NCI-H345 (cell line): ENCODE measurements around the gene TRIM31.

Experiments used
- DNase-seq: peaks from one replicate; lab custom pipeline; 2025; lab: John Stamatoyannopoulos, UW

TRIM31 gene

DNA sequence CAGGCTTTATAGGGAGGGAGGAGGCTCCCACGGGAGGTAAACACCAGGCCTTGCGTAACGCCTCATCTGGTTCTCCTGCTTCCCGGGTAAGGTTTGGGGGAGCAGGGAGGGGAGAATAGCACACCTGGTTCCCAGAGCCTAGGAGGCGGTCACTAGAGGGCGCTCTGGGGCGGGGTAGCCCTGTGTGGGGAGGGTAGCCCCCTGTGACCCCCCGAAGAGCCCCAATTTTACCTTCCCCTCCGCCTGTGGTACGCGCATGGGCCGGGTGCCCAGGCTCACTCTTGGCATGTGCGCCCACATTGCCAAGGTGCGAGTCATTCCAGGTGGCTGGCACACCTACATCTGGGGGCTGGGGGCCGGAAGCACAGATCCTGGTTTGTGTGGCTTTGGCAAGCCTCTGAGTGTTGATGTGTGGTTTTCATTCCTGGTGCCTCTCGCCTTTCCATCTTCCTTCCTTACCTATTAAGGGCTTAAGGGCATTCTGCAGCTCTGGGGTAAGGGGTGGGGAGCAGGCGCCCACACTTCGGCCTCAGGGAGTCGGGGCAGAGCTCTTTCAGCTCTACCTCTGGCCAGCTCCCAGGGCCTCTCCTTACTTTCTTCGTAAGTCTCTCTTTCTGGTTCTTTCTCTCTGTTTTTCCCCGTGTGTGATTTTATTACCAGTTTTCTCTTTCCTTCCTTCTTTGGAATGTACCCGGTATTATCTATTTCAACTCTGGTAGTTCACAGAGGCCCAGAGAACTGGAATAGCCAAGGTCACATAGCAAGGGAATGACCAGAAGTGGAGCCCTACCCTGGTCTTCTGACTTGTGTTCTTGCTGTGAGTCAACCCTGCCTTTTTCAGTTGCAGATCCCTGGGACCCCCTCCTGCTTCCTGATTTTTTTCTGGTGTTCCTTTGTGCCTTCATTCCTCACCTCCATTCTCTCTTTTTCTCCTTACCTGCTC, 36.8 kb downstream of the TRIM31 start:
- peak; percentile 9 for DNase-seq

DNA sequence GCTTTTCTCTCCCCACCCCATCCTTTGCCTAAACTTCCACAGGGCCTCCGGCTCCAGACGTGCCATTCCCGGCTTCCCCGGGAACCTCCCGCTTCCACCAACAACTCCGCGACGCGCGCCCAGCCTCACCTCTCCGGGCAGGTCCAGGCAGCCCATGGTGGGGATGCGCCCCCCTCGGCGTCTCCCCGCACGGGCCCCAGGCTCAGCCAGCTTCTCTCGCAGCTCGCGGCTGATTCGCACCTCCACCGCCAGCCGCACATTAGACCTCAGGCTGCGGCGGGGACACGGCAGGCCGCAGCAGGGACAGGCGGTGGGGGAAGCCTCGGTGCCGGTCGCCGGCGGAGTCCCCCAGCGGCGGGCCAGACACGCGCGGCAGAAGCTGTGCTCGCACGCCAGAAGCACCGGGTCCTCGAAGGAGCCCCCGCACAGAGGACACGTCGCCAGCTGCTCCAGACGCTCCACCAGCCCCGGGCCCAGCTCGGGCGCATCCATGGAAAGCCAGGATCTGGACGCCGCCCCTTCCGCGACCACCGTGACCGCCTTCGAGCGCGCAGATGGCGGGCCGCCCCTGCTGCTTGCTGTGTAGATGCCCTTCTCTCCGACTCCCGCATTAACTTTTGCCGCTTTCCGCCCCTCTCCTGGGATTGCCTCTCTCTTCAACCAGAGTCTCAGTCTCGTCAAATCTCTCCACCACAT, 37.6 kb downstream of the TRIM31 start, which contains the start of gene RNF39:
TSS of gene RNF39 (minus strand) at position 676 of the 696 bp plus-strand sequence. CDS start at position 492, 184 bp downstream.
- DNase-seq = no peak

DNA sequence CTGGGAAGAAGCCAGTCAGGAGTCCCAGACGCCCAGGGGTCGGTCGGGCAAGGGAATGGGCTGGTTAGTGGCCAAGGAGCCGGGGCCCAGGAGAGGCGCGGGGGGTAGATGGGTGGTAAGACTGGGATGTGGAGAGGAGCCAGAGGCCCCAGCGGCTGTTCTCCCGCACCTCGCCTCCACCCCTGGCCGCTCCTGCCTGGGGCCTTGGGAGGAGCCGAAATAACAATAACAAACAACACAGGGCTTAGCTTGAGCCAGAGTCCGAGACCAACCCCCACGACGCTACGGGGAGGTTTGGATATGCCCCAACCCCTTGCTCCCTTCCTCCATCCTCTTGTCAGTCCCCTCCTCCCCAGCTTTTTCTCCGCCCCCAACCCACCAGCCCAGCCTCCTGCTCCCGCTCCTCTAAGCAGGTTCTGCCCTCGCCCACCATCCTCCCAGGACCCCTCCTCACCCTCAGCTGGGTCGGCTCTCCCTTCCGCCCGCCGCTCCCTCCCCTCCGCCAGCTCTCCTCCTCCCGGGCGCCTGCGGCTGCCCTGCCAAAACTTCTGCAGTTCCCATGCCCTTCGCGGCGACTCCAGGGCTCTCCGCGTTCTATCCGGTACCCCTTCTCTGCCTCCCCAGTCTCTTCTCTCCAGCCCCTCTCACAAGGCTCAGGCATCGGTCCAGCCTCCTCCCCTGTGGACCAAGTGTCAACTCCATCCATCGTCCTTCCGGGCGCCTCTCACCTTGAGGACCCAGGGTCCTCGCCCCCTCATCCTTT, 38.4 kb downstream of the TRIM31 start:
- DNase-seq = no peak

DNA sequence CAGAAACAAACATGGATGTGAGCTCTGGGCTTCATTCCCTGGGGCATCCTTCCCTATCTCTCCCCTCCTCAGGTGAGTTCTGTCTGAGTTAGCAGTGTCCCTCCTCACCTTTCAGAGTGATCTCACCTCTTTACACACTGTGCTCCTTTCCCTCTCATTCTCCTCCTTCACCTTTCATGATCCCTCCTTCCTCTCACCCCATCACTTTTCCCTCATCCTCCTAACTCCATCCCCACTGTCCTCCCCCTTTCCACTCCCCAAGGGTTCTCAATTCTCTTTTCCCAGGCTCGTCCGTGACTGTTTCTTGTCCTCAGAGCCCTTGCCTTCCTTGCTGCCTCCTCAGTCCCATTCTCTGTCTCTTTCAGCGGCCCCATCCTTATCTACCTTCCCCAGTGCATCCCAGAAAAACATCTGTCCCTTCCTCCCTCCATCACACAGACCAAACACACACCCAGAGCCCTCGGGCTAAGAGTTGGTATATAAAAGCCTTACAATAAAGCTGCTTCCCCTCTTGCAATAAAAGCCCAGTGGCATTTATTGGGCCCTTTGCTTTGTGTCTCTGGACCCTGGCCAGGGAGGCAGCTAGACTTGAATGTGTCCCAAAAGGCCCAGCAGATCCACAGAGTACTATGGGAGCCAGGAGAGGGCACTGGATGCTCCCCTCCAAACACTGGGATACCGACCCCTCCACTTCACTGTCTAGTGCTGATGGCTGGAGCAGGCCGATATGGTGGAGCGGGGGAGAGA, 39.2 kb downstream of the TRIM31 start:
- no peak for DNase-seq

DNA sequence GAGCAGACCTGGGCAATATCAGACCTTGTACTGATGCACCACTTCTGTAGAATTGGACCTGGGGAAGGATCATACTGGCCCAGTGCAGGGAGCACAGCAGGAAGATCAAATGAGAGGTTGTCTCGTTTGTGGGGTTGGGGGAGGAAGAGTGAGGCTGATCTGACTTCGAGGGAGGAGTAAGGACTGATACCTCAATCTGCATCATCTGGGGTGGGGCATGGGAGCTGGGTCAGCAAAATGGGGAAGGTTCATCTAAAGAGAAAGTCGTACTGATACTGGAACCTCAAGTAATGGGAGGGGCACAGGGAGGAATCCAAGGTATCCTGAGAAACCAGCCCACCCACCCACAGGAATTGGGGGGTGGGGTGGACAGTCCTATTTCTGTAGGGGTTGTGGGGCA, 41.0 kb downstream of the TRIM31 start:
- DNase-seq = no peak

DNA sequence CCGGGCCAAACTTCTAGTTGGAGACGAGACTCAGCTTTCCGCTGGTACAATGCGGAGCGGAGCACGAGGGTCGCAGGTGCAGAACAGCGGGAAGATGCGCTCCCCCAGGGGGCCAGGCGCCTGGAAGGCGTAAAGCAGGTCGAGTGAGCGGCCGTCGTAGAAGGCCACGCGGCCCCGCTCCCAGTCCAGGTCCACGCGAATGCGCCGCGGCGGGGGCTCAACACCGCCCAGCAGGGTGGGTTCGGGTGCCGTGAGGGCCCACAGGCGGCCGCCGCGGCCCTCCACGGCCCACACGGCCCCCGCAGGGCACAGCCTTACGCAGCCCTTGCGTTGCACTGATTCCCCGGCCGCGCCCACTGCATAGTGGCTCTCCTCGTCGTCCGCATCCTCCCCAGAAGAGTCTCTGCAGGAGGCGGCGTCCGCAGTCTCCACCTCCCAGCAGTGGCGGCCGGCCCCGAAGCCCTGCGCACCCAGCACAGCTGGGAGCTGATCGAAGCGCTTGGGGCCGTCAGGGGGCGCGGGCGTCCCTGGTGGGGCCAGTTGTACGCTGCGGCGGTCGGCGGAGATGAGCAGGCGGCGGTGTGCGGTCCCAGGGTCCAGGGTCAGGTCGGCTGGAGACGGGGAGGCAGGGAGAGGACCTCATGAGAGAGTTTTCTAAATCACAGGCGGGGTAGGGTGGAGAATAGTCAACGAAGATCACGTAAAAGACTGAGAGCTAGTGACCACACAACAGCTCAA, 41.6 kb downstream of the TRIM31 start:
- DNase-seq = no peak

DNA sequence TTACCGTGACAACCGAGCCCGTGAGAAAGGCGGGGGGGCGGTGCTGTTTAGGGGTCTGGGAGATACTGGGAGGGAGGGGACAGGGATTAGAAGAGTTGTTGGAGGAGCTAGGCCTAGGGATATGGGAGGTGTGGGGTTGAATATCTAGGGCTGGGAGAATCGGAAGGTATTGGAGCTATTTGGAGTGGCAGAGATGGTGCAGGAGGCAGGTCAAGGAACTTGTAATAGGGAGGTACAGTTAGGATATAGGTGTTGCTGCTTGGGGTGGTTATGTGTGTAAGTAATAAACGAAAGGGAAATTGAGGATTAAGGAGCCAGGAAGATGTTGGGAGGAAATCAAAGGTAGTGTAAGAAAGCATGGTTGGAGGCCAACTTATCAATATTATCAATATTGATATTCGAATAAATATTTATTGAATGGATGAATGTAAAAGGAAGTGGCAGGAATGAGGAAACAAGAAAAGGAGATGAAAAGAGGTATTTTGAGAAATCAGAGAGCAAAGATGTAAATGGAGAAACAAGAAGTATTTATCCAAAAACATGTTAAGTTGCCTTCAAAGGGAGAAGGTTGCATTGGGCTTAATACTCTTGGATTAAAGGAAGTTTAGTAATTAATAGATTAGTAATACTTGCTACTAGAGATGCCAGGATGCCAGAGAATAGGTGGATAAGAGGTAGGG, 45.3 kb downstream of the TRIM31 start:
- no peak for DNase-seq

DNA sequence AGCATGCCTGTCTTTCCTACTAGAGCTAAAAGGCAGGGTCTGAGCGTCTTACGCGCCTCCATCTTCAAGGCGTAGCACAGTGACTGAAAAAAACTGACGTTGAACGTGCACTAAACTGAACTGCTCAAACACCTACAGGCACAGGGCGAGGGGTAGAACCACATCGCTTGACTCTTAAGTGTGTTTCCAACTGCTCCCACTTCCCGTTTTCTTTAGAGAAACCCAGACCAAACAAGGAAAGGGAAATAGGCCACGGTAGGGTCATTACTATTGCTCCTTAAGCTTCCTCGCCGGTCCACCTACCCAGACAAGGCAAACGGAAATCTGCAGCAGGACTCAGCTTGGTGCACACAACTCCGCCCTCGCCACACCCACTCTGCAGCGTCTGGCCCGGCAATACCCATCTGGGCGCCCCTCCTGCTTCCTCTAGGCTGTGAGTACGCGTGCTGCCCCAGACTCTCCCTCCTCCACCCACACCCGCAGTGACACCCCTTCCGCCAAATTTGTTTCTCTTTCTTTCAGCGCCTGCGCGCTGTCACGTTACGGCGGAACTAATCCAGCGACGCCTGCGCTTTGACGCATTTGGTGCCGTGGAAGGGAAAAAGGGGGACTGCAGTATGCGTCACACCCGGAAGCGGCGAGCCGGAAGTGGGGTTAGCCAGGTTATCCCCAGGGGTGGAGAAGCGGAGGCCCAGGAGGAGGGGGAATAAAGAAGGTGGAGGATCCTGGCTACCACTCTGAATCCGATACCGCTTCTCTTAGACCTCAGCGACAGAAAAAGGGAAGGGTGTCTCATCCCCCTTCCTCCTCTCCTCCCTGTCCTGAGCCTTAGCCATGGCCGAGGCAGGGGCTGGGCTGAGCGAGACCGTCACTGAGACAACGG, 46.1 kb downstream of the TRIM31 start, which contains the start of gene PPP1R11:
TSS of gene PPP1R11 (plus strand) at position 622 of the 883 bp plus-strand sequence. CDS start at position 835, 213 bp downstream.
- peak; percentile 99 for DNase-seq

DNA sequence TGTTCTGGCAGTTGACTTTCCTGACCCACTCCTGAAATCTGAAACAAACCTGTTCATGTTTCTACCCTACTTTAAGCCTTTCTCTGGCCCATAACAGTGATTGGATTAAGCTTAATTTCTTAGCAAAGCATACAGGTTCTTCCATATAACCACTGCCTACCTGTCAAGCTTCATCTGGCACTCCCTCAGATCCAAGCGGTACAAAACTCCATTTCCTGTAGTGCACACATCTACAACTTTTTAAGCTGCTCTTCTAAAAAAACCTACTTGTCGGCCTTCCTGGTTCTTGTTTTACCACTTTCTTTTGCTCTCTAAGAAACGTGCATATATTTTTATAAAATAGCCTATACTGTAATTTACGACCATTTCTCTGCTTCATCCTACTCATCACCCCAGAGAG, 46.8 kb downstream of the TRIM31 start:
- no peak for DNase-seq

DNA sequence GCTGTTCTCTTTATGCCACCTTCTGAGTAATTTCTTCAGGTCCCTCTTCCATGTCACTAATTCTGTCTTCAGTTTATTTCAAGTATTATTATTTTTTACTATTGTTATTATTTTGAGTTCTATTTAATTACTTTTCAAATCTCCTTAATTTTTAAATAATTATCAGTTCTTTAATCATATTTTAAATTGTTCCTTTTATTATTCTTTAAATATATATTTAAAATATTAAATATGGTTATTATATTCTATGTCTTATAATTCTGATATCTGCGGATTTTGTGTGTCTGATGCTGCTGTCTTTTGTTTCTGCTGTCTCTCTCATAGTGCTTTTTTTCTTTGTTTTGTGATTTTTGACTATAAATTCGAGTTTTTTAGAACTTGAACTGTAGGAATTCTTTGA, 49.6 kb downstream of the TRIM31 start:
- no peak for DNase-seq

DNA sequence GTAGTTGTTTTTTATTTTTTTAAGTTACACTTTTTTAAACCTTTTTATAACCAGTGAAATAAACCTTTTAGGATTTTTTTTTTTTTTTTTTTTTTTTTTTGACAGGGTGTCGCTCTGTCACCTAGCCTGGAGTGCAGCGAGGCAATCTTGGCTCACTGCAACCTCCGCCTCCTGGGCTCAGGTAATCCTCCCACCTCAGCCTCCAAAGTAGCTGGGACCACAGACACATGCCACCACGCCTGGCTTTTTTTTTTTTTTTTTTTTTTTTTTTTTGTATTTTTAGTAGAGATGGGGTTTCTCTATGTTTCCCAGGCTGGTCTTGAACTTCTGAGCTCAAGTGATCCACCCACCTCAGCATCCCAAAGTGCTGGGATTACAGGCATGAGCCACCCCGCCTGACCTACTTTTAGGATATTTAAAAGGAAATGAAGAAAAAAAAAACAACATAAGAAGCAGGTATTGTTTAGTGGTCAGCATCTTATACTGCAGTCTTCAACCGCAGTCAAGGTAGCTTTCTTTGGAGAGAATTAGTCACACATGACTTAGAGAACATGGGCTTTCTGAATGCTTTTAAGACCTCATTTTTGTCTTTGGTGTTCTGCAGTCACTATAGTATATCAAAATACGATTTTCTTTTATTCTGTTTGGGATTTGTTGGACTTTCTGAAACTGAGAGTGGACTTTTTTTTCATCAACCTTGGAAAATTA, 50.3 kb downstream of the TRIM31 start:
- no peak for DNase-seq

DNA sequence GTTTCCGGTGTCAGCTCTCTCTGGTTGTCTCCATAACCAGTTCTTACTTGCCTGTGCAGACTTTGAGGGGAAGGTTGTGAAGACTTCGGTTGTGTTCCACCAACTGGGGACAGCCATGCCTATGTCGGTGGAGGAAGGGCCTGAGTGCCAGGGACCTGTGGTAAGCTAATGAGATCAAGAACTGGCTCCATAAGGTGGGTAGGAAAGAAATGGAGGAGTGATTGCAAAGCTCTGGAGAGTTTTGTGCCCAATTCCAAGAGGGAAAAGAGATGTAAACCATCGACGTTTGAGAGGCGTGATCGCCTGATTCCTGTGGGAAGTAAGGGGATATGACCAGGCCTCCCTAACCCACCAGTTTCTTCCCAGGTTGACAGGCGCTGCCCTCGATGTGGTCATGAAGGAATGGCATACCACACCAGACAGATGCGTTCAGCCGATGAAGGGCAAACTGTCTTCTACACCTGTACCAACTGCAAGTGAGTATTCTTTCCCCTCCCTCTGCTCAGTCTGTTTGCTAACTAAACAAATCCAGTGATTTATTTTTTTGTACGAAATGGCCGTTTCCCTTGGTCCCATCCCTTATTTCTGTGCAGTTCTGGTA, 50.9 kb downstream of the TRIM31 start:
- no peak for DNase-seq

DNA sequence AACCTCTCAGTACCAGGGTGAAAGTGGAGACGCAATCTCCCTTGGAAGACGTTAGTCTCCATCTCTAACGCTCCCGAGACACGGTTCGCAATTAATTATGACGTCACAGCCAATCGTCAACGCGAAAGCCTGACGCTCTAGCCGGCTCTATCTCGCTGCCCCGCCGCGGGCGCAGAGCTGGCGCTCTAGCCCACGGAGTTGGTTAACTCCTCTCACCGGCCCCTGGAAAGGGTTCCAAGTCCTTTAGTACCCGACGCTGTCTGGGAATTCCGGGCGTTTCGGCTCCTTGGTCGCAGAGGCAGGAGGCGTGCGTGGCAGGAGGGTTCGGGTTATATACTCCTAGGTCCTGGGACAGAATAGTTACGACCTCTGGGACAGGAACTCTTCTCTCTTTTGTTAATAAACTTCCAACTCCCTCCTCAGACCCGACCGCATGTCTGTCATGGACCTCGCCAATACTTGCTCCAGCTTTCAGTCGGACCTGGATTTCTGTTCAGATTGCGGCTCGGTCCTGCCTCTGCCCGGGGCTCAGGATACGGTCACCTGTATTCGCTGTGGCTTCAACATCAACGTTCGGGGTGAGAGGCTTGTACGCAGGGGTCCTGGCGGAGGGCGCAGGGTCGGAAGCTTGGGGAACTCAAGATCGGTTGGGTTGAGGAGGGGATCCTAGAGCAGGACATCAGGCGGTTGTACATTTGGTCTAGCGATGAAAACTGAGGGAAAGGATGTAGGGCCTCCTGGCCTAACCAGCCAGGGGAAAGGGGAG, 51.6 kb downstream of the TRIM31 start, which contains the start of gene POLR1H:
TSS of gene POLR1H (plus strand) at position 174 of the 766 bp plus-strand sequence. CDS start at position 434, 260 bp downstream.
- peak; percentile 97 for DNase-seq

DNA sequence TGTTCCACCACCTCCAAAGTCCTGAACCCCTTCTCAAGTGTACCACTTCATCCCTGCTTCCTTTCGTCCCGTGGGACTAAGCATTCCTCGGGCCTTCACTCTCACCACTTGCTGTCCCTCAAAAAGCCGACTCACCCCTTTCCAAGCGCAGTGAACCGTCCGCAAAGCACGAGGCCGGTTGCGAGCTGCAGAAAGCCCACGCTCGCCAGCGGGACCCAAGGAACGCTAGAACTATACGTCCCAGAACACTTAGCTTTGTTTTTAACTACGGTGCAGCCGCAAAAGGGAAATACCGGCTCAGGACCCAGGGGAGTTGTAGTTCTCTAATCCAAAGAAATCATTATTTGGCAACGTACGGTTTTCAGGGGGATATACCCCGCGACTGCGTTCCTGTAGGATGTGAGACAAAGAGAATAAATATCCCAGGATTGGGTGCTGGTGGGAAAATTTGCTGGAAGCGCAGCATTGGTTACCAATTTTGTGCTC, 52.2 kb downstream of the TRIM31 start:
- no peak for DNase-seq

DNA sequence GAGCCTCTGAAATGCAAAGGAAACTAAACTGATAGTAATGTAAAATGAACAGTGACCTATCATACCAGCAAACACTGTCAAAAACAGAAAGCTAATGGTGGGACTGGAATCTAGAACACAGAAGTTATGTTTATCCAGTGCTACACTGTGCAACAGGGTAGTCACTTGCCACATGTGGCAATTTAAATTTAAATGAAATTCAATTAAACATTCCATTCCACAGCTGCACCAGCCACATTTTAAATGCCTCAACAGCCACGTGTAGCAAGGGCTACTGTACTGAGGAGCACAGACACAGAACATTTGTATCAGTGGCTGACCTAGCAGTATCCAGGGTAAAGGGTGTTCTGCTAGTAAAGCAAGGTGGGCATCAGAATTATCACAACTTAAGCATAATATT, 57.4 kb downstream of the TRIM31 start:
- no peak for DNase-seq

DNA sequence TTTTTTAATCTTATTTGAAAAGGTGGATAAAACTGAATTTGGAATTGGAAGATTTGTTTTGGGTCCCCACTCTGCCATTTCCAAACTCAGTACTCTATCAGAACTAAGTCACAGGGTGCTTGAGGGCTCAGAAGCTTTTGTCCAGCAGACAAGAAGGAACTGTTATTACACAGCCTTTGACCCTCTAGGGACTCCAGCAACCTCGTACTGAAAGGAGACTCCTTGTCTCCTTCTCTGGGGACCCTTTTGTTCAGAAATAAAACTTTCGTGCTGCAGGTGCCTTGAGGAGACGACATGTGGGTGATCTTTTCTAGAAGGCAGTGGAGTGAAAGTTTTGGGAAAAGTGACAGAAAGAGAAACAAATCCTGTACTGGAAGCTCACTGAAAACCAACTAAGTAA, 59.2 kb downstream of the TRIM31 start:
- no peak for DNase-seq
